Activated CD4-positive, alpha-beta T cell treated with anti-CD3 and anti-CD28 coated beads, Interleukin-2, amount 50 U/mL, for 4 hours (primary cell): ENCODE results near the gene TPK1.

Experiments used
- DNase-seq, 2 experiments: peaks; one replicate each; pipeline ENCODE4 v3.0.0-alpha.2; 2020

TPK1 gene

DNA sequence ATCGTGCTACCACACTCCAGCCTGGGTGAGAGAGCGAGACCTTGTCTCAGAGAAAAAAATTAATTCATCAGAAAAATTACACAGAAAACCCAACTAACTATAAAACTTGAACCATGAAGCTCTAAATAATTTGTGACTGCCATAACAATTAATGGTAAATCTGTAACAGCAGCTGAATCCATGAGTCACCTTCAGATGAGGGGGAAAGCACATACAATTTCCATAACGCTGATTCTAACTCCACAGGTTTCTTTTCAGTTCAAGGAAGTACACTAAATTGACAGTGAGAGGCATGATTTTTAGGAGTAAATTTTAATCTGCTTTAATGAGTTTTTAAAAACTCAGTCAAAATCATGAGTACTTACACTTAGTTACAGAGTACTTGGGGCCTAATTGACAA lies 312.2 kb downstream of the TPK1 start:
- DNase-seq: no peak

DNA sequence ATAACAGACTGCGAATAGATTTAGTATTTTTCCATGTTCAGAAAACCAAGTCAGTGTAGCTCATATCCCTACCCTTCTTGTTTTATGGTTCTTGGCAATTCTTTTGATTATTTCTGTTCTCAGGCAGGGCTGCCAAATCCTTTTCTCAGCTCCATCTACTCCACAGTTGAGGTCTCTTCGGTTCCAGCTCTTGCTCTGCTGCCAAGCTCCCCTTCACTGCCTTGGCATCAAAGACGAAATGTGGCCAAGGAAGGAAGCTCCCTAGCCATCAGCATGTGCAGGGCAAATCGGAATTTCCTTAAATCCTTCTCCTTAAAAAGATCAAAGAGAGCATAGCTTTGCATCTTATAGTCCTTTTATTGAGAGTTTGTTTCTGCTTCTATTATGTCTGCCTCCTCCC lies 315.9 kb downstream of the TPK1 start:
- no peak for DNase-seq

DNA sequence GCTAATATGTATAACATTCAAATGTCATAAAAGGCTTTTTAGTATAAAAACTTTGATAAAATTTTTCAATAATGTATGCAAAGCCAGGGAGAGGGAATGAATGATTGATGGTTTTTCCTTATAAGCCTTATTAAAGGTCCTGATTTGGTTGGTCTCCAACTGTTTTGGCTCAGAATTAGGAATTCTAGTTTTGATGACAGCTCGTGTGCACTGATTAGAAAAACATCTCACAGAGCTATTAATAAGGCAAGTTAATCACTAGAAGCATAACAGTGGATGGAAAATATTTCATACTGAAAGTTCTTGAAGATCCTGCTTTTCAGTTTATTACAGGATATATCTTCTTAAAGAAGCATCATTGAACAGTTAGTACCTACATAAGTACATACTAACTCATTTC lies 317.5 kb downstream of the TPK1 start:
- DNase-seq: no peak

- no peak for DNase-seq
Observed at GRCh38 chr7:144517749-144518148, 318.1 kb downstream of the TPK1 start.

GRCh38 chr7:144516729-144517525 lies 318.9 kb downstream of the TPK1 start:
- no peak for DNase-seq

GRCh38 chr7:144513334-144513733 lies 322.5 kb downstream of the TPK1 start:
- no peak for DNase-seq

DNA sequence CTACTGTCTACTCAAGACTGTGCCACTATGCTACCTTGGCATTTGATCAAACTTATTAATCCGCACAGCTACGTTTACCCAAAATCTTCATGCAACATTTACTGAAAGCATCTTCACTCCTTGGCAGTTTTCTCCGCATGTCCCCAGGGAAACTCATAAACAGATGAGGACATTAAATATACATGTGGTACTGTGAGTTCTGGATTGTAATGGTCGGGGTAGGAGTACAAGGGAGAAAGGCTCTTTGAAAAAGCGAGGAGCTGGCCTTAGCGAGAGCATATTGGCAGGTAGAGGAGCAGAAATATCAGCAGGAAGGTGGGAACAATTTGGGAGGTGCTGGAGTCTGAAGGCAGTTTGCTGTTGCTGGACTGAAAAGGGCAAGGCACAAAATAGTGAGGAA lies 325.2 kb downstream of the TPK1 start:
- DNase-seq: no peak

GRCh38 chr7:144508702-144509101 lies 327.2 kb downstream of the TPK1 start:
- no peak for DNase-seq

DNA sequence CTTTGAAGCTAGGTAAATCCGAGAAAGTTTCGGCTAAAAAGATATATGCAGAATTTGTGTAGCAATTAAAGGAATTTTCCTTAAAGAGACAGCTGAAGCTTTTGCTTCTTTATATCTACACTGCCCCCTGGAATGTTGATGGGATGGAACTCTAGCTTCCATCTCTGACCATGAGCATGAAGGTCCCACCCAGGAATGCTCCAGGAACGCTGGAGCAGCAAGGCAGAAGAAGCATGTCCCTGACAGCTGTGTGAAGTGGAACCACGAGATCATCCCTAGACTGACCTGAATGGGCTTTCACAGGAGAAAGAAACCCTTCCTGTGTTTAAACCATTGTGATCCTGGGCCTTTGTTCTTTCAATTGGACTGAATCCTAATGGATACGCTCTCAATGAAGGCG lies 332.6 kb downstream of the TPK1 start:
- no peak for DNase-seq

DNA sequence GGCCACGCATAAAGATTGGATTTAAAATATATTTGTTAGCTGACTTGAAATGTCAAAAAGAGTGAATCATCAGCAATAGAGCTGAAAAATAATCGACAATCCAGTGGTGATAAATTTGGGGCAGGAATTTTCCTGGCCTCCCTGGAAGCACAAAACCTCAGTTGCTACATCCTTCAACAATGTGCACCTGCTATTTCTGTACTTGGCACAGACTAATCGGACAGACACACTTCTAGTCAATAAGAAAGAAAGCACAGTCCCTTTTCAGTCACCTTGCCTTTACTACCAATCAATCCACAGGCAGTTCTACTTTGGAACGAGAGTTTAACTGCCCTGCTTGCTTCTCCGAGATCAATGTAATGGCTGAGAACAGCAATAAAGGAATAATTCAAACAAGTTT lies 335.6 kb downstream of the TPK1 start:
- no peak for DNase-seq

- DNase-seq: no peak
Observed at GRCh38 chr7:144497282-144497681, 338.6 kb downstream of the TPK1 start.

DNA sequence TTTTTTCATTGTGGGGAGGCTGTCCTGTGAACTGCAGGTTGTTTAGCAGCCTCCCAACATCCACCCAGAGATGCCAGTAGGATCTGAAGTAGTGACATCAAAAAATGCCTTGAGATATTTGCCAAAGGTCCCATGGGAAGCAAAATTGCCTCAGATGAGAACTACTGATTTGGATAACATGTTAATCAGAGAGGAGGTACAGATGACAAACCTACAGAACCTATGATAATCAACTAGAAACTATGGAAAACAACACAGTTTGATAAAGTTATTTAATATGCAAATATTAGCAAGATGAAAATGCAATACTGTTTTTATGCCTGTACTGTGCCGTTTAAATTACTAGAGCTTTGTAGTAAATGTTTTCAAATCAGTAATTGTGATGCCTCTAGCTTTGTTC lies 341.5 kb downstream of the TPK1 start:
- no peak for DNase-seq

DNA sequence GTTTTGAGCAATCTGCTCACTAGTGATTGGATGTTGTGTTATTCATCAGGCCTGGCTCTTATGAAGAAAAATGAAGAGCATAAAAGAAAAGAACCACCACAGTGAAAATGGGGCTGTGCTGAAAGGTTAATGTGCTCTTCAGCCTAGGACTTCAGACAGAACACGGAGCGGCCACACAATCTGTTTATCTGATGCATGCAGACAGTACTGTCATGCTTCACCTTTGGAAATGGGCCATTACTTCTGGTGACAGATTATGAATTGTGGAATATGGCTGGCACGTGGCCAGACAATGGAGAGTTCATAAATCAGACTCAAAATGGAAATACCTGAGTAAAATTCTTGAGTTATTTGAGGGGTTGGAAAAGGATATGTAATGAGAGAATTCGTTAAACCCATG lies 346.3 kb downstream of the TPK1 start:
- DNase-seq: no peak

GRCh38 chr7:144488977-144489376 lies 346.9 kb downstream of the TPK1 start:
- no peak for DNase-seq

DNA sequence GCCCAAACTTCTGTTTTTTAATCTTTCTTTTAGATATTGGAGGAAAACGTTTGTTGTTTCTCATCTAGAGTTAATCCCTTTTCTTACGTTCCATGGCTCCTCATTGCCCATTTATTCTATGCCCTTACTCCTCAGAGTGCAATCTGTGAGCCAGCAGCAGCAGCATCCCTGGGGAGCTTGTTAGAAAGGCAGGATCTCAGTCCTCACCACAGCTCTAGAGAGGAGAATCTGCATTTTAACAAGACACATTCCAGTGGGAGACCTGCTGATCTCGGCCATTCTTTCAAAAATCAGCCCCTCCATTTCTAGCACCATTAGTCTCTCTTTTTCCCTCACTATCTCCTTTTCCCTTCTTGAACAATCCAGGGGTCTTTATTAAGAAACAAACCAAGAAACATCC lies 348.0 kb downstream of the TPK1 start:
- no peak for DNase-seq

- DNase-seq: no peak
Observed at GRCh38 chr7:144484445-144484844, 351.4 kb downstream of the TPK1 start.

GRCh38 chr7:144483189-144483588 lies 352.7 kb downstream of the TPK1 start:
- DNase-seq: no peak

DNA sequence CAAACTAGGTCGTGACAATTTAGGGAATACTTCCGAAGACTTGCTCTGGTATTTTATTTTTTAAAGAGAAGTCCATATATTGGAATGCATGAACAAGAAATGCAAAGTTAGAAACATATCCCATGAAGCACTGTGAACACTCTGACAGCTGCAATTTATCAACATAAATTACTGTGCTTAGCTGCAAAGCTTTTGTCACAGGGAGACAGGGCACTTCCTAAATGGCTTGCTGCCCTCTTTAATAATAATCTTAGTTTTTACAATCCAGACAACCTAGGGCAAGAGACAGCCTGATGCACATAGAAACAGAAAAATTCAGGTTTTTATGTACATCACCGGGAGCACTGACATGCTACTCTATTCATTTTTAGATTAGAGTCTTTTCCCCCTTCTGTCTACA lies 354.0 kb downstream of the TPK1 start:
- no peak for DNase-seq

GRCh38 chr7:144477348-144477747 lies 358.5 kb downstream of the TPK1 start:
- DNase-seq: no peak

DNA sequence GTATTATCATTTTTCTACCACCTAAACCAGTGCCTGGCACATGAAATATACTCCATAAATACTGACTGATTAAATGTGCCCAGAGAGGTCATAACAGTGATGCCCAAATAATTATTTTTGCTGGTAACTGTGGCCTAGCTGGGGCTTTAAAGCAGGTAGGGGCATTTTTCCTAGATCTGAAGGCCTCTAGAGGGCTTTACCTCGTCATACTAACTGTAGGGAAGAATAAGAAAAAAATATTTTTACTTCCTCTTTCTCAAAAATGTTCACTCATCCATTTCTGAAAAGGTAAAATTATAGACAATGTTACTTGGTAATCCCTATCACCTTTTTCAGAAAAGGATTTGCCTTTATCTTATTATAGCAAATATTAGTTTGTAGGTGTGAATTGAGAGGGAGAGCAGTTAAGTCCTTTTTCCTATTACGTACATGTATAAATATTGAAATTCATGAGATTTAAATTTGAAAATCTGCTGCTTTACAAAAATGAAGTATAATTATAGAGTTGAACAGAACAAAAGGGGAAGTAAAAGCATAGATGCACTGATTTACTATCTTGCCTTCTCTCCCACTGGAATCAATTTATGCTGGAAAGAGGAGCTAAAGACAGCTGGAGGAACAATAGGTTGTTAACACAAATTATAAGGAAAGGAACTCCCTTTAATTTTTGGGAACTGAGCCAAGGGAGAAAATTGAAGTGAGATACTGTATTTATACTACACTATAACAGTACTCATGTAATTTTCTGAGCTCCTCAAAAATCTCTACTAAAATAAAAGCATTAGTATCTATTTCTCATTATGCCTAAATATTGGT lies 360.8 kb downstream of the TPK1 start:
- DNase-seq: no peak

- DNase-seq: no peak
Observed at GRCh38 chr7:144474363-144474762, 361.5 kb downstream of the TPK1 start.

DNA sequence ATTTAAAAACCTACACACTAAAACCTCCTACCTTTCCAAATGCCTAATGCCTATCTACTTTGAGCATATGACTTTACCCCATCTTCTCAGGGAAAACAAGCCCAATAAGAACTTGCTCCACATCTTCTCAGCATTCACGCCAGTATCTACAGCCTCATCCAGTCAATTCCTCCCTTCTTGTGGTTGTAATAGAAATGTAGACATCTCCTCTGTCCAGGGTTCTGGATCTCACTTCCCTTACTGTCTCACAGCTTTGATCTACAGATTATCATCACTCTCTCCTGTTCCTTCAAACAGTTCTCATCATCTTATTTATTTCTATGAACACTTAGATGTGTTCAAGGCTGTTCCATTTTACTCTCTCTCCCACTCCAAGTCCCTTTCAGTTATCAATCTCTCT lies 361.9 kb downstream of the TPK1 start:
- no peak for DNase-seq

DNA sequence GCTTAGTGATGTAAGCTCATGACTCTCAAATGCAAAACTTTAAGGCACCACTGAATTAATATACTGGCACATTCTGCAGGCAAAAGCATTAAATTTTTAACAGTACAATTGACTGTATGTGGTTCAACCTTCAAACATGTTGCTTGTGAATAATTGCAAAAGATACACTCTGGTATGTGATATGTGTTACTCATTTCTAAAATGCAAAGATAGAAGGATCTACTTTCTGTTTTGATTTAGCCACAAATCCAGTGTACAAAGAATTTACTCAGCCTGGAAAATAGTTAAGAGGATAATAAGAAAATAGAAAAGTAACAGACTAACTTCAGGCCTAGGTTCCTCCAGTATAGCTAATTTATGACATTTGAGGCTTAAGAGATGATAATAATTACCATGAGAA lies 365.8 kb downstream of the TPK1 start:
- DNase-seq: no peak

DNA sequence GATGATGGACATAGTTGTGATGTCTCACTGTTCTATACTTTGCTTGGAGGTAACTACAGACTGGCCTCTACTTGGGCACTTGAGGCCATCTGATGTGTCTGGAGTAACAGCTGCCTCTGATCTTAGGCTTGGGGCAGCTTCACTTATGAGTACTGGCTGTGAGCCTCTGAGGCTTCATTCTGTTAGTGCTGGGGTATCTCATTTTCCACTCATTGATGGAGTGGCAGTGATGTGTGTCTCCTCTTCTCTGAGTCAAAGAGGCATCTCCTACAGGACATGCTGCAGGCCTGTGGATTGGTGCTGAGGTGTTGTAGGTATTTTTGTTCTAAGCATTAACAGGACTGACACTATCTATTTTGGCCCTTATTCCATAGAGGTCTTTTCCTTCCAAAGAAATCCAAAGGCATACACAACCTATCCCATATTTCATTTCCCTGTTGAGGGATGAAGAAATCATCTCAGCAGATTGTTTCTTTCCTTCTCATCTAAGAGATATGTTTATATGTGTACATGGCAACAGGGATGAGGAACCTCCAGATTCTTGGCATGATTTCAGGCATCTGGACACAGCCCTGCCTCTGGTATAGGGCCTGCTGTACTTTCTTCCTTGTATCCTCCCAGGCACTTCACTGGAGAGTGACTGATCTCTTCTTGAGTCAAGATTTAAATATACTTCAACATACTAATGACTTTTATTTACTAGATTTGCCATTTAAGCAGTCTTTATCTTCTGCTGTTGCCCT lies 366.7 kb downstream of the TPK1 start:
- no peak for DNase-seq
